ENCODE results near the gene TJP3. TPM values are rescaled to one million over a fixed set of nuclear protein-coding genes. Genes with fewer than 3 reads are reported as not detected.

The TJP3 gene
- total RNA-seq, 1 donor = not detected

GRCh38 chr19:3776479-3777040 is 68.4 kb downstream of the TJP3 start:
- no peak overlapping the region for H3K4me3 ChIP-seq (ENCODE audit: low read depth, low read length)
- TF ChIP-seq CTCF (IDR thresholded peaks at IDR 0.05; ENCODE audit: insufficient read depth, low read length) = no peak
- no peak for DNase-seq (ENCODE audit: low read depth)

GRCh38 chr19:3778104-3778867 is 70.1 kb downstream of the TJP3 start:
- no peak for TF ChIP-seq CTCF (IDR thresholded peaks at IDR 0.05; ENCODE audit: insufficient read depth, low read length)
- no peak for DNase-seq (ENCODE audit: low read depth)
- no peak overlapping the region for H3K4me3 ChIP-seq (ENCODE audit: low read depth, low read length)

- no peak overlapping the region for H3K4me3 ChIP-seq (ENCODE audit: low read depth, low read length)
- no peak for DNase-seq (ENCODE audit: low read depth)
These were observed 70.9 kb downstream of the TJP3 start for GRCh38 chr19:3778899-3779723.

GRCh38 chr19:3780786-3781304 is 72.7 kb downstream of the TJP3 start:
- DNase-seq (ENCODE audit: low read depth) = no peak
- H3K4me3 ChIP-seq (ENCODE audit: low read depth, low read length) = no peak overlapping the region
- no peak for TF ChIP-seq CTCF (IDR thresholded peaks at IDR 0.05; ENCODE audit: insufficient read depth, low read length)

More at GRCh38 chr19:3778899-3779723, 70.9 kb downstream of the TJP3 start:
- no peak for TF ChIP-seq CTCF (IDR thresholded peaks at IDR 0.05; ENCODE audit: insufficient read depth, low read length)

- no peak for DNase-seq (ENCODE audit: low read depth)
- no peak for TF ChIP-seq CTCF (IDR thresholded peaks at IDR 0.05; ENCODE audit: insufficient read depth, low read length)
- no peak overlapping the region for H3K4me3 ChIP-seq (ENCODE audit: low read depth, low read length)
These were observed 73.4 kb downstream of the TJP3 start for GRCh38 chr19:3781603-3782002.

GRCh38 chr19:3782330-3782729 is 74.1 kb downstream of the TJP3 start:
- TF ChIP-seq CTCF (IDR thresholded peaks at IDR 0.05; ENCODE audit: insufficient read depth, low read length) = no peak
- DNase-seq (ENCODE audit: low read depth) = no peak
- H3K4me3 ChIP-seq (ENCODE audit: low read depth, low read length) = no peak overlapping the region
